NCI-H2196 (cell line): ENCODE measurements around the gene COPS8.

Source experiments
- DNase-seq: peaks from one replicate; lab custom pipeline; 2025; ENCODE audit not compliant: unreplicated experiment; lab: John Stamatoyannopoulos, UW

Gene COPS8

DNA sequence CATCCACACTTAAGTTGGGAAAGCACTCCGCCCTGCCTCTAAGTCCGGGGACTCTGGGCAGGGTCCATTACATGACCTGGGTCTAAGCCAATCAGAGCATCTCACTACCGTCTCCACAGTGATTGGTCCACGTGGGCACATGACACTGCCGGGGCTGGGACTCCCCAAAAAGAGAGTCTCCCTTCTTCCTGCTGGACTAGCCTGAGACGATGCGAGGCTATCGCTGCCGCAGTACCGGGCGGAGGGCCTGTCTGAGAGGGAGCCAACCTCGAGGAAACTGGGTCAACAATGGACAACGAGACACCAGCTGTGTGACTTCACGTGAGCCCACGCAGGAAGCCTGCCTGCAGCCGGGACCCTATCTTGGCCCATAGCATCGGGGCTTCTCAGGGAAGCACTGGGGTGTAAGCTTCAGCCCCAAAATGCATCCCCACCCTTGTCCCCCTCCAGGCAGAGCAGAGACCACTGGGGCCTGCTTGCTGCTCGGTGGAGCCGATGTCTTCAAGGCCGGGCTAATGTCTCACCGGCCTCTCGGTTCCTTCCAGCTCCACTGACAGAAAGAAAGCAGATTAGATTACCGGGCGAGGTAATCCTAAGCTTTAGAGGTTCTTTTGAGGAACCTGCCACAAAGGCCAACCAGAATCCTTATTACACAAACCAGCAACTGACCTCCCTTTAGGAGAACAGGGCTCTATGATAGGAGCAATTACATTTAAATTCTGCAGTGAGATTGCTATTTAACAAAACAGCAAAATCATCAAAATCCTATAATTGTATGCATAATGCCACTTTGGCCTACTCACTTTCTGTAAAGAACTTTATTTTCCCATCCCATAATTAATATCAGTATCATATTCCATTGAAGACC, 21.3 kb upstream of the COPS8 start:
- DNase-seq, result no peak

DNA sequence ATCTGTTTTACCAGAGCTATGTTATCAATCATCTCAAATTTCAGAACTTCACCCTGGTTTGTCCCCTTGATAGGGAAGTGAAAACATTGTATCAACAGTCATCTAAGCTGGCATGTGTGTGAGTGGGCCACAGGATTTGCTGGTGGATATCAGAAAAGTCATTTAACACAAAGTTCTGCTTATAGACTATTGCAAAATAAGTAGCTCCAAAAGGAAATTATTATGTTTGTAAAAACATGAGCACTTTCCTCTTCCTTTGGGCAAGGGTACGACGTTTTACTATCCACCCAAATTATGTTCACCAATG, 20.7 kb upstream of the COPS8 start:
- no peak for DNase-seq

DNA sequence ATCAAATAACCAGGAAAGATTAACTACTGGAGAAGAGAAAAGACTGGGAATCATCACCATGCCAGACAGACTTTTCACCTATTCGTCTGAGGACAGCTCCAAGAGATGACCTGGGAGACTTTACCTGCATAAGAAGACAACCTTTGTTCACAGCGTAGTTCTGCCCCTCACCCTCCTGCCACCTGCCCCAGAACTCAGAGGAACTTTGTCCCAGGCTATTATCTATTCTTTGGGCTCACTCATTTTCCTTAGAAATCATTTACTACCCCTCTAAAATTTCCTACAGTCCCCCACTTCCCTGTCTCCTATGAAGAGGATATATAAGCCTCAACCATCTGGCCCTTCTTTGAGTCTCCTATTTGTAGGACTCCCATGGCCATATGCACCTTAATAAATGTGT, 19.3 kb upstream of the COPS8 start:
- no peak for DNase-seq

DNA sequence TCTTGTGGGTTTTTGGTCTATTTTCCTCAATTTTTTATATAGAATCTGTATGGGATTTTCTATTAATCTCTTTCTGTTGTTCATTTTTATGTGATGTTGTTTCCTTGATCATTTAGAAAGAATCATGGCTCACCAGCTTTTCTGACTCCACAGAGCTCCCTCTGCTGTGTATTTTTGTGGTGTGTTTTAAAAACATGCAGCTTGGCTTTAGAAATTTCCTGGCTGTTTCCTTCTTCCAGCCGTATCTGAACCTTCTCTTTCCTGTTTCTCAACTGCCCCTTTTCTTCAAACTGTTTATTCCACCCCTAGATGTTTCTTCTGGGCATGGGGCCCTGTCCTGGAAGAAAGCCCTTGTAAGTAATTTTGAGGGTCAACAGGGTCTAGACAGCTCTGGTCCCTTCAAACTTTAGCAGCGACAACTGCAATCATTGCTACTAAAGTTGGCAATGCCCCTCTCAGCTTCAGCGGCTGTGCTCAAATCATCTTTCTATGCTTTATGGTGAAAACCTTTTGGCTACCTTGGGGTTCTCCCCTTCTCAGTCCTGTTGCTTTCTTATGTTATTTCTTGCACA, 17.6 kb upstream of the COPS8 start:
- DNase-seq, result no peak

DNA sequence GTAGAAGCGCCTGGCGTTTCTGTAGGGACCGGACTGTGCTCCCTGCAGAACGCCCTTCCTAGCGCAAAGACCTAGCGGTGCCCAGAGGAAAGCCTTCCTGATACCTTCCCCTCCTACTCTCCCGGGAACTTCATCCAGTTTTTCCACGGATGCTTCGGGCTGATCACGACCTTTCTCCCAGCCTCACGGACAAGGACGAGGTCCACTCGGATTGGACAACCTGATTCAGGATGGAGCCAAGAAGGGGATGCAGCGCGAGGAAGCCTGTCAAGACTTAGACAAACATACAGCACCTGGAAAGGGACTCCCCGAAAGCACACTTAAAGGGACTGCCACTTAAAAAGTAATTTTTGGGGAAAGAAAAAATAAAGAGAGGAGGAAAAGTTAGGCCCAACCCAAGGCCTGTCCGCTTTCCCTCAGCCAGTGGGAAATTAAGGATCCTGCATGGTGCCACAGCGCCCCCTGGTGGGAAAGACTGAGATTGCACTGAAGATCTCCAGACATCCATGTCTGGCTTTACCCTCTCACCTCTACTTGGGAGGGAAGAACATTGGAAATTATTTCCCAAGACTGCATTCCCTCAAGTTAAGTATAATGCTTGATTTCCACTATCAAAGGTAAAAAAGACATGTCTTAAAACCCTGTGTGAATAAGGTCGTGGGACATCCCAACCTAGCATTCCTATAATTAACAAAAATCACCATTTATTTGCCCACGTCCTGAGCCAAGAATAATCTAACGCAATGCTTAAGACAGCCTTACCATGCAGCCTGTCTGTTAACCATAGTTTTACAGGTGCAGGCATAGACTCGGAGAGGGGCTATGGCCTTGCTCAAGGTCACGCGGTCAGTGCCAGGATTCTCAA, 13.4 kb upstream of the COPS8 start:
- DNase-seq, result peak; percentile 76

DNA sequence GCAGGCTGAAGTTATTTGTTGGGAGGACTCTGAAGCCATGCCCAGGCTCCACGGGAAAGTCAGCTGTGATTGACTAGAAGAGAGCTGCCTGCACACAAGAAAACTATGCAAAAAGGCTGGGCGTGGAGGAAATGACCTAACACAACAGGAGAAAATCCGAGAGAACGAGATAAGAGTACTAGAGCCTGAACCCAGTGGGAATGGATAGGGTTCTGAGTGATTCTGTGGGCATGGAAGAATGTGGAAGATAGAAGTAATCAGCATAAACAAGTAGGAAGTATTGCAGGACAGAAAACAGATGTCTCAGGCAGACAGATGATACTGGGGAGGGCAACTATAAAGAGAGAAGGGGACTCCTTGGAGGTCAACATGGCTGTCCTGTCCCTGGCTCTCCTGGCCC, 12.1 kb upstream of the COPS8 start:
- DNase-seq, result no peak

DNA sequence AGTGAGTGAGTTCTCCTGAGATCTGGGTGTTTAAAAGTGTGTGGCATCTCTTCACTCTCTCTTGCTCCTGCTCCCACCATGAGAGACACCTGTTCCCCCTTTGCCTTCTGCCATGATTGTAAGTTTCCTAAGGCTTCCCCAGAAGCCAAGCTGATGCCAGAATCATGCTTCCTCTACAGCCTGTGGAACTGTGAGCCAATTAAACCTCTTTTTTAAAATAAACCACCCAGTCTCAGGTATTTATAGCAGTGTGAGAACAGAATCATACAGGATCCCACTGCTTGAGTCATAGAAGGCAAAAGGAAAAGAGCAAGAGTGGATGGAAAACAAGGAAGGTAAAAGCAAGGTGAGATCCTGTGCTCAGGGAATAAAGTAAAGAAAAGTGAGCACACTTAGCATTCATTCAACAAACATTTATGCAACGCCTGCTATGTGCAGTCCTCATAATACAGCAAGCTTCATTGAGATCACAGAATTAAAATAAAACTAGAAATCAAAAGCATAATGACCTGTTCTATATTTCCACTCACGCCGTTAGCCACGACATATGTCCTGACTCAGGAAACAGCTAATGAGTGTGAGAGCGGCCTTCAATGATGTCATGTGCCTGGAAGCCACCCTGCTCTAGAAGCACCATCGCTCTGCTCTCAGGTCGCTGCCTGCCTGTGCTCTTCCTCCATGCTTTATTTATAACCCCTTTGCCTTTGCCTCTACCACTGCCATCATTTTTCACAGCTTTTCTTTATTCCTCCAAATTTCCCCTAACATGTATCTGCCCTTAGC, 11.3 kb upstream of the COPS8 start:
- DNase-seq, result no peak

DNA sequence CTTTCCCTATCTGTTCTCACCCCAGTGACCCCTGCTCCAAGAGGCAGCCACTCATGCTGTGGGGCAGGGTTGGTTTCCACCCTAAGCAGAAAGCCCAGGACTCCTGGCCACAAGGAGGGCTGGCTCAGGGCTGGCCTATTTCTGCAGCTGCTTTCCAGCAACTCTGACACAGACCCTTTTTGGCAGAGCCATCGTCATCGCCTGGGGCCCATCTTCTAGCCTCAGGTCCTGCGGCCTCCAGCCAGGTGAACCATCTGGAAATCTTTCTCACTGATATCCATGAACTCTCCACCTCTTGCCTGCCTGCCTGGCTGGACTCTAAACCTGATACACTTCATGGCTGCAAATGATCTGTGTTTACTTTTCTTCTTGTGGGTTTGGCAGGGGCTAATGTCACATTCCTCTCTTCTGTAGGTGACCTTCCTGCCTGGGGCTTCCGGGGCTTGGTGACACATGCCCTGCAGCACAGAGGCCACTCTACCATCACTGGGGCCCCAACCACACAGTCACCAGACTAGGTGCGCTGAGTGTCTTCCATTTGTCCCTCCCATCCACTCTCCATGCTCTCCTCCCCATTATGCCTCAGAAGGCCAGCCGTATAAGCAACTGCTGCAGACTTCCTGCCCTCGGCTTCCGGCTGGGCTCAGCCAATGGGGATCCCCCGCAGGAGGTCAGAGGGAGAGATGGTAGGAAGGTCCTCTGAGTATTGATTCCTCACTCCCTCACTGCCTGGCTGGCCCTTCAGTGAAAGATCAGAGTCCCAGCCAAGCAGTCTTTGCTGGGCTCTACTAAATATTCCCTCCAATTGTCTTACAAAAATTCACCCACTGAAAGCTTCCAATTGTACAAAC, 9.7 kb upstream of the COPS8 start:
- peak; percentile 75 for DNase-seq

DNA sequence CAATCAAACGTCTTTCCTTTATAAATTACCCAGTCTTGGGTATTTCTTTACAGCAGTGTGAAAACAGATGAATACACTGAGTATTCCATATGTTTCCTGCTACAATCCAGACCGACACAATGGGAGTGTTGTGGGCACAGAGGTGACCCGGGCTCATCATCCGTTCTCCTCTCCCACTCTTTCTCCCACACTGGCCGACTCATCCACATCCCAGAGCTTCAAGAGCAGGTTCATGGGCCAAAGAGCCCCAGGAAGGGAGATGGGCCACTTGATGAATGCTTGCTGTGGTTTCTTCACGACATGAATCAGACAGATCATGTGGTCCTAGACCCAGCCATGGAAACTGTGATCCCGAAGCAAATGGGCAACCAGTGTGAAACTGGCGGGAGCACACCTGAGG, 4.1 kb upstream of the COPS8 start:
- DNase-seq, result no peak

DNA sequence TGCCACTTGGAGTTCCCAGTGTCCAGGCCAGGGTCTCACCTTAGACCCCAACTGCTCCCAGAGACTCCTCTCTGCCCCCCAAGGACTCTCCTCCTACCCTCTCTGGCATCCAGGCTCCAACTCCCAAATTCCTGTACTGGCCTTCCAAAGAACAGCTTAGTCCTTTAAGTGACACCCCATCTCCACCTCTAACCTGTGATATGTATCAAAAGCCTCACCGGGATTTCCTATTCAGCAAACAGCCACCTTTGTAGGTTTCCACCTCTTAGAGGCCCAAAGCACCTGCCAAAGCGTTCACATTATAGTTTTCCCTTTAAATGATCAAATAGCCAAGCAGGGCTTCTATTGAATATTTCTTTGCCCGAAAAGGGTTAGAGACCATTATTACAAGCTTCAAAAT, 2.7 kb upstream of the COPS8 start:
- DNase-seq, result no peak

DNA sequence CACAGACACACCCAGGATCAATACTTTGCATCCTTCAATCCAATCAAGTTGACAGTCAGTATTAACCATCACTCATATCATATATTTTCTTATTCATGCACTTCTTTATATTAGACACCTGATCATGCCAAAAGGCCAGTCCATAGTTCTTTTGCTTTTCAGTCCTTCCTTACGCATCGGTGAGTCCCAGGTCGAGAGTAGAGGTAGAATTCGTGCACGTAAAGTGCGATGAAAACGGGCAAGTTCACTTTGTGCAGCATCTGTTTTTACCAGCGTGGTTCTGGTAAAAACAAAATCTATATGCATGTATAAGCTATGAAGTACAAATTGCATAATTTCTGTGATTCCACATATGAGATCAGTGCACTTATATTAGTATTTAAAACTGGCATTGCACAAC, 1.2 kb upstream of the COPS8 start:
- DNase-seq, result no peak

DNA sequence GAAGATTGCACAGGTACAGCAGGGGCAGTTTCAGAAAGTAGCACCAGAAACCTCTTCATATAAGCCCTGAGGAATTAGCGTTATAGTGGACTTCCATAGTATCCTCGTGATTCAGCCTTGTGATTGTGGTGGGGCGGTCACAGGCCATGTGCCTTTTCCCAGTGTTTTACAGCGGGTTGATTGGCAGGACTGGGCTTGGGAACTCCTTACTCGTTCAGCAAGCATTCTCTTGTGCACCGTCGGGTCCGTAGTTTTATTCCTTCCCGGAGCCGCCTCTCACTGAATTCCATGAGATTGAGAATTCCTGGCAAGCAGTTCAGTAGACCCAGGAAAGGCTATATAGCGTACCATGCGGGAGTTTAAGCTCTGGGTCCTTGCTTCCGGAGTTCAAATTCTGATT, 5.2 kb downstream of the COPS8 start:
- no peak for DNase-seq

DNA sequence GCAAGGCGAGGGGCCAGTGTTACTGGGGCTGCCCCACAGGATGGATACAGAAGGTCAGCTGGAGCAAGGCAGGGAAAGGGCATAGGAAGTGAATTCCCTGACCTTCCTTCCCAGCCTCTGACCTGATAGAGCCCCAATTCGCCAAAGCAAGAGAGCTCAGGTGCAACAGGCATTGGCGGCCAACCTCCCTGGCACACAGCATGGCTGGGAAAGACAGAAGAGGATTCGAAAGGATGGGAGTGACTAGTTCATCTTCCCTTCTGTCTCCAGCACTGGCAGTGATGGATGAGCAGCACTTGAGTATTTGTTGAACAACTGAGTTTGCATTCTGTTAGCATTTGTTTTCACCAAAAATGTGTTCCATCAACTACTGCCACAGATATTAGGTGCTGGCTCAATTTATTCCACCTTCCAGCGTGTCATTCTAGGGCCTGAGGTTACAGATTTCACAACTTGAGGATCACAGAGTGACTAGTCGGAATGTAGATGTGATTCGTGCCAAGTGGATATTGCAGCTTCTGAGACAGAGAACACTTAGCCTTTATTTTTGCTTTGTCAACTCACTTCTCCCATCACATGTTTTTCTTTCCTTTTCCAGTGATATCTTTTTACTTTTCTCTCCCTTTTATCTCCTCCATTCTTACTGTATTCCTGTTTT, 6.2 kb downstream of the COPS8 start:
- no peak for DNase-seq

DNA sequence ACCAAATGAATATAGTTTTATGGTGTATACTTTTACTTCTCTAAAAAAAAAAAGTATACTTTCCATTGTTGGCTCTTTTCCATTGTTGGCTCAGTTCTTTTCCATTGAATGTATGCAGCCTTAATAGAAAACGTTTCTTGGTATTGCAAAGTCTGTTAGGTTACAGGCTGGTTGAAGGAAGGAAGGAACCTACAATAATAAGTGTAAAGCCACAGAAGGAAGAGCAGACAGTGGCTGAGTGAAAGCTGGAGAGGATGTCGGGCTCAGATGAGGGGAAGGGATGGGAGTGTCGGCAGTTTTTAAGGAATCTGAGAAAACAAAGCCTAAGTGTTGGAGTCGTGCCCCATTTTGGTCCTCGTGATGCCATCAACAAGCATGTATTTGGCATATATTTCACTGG, 6.8 kb downstream of the COPS8 start:
- no peak for DNase-seq

DNA sequence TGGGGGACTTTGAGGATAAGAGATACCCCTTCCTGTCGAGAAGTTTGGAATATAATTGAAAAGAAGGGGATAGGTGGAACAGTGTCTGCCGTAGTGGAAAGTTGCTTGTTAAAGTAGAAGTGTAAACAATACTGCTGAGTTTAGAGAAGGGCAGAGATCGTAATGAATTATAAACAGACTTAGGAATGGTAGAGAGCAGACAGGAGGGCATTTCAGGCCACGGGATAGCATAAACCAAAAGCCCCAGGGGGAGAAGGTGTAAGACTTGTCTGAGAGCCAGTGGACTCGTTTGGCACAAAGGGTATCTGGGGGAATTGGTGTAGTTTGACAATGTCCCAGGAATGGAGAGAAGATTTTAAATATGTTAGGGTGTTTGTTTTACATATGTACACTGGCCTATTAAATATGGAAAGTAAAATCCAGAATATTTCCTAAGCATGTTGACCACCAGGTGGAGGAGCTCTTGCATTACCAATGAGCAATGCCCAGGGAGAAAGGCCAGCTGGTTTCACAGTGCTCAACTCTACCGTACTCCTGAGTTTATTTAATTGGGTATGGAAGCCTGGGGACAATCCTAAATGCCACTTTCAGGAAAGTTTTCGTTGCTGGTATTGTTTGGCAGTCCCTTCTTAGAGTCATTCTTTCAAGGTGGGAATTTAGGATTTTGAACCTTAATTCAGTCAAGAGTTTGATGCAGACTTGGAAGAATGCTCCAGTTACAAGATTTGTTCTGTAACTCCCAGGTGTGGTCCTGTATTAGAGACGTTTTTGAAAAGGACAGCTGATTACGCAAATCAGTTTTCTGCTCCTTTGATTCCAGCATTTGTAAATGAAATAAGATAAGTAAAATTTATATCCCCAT, 7.5 kb downstream of the COPS8 start:
- DNase-seq, result peak; percentile 71

DNA sequence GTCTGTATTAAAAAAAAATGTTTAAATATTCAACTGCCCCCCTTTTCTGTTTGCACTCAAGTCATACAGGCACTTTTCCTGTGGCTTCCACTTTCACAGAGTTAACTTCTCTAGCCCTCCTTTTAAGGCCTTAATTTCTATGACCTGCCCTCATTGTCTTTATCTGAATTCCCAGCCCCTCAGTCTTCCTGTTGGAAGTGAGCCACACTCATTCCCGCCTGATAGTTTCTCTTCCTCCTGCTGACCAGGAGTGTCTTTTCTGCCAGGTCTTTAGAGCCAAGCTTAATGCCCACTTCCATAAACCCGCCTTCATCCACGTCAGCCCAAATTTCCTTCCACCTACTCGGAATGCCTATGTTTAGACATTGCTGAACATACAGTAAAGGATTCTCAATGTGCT, 10.5 kb downstream of the COPS8 start:
- DNase-seq, result no peak

DNA sequence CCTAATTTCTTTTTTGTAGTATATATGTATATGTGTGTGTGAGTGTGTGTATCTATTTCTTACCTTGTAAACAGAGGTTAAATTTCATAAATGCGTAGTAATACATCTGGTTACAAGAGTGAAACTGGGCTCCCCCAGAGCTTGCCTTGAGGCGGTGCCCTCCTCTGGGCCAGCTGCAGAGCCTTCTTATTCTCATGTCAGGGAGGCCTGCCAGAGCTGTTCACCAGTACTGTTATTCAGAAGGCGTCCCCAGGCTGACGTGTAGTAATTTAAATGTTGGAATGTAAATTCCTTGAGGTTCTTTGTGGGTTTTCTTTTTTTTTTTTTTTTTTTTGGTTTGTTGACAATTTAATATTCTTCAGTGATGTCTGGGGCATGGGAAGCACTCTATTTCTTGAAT, 11.2 kb downstream of the COPS8 start:
- DNase-seq, result no peak

DNA sequence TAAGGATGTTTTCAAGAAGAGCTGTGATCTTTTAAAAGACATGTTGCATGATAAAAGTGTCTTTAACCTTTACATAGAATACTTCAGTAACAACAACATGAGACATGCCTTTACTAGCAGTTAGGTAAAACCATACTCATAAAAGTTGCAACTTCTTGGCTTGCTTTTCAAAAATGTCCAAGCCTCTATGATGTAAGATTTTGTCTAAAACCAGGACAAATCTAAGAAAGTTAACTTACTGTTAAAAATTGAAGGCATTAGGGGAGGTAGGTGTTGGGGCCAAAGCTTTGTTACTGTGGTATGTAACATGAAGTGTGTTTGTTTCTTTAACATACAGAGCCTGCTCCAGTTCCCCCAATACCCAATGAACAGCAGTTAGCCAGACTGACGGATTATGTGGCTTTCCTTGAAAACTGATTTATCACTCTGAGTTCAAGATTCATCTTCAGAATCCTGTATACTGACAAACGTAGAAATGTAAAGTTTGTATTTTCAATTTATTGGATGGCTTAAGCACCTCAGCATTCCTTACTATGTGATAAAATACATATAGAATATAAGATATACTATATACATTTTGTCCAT, 11.7 kb downstream of the COPS8 start:
- no peak for DNase-seq
